Lower lobe of right lung (tissue), 2 donors: Measurements from ENCODE around the gene FXYD2. TPM values are rescaled to one million over a fixed set of nuclear protein-coding genes. Genes with fewer than 3 reads are reported as not detected.

Source experiments
- ATAC-seq, 2 donors: fragments of 200-7000 bp; cut with Tn5 transposase; one replicate each; pipeline ENCODE4 v1.9.1; 2020 to 2022; ENCODE audit warnings: mild to moderate bottlenecking in 2 of 2, moderate library complexity in 2 of 2
- DNase-seq: peaks from one replicate; pipeline ENCODE4 v3.0.0-alpha.2; 2020
- H3K27ac ChIP-seq: fragments of 200-600 bp; one replicate; pipeline ENCODE4 v1.8.0; 2022
- H3K27me3 ChIP-seq: fragments of 200-600 bp; one replicate; pipeline ENCODE4 v1.8.0; 2022; ENCODE audit warnings: low read depth
- H3K36me3 ChIP-seq: fragments of 200-600 bp; one replicate; pipeline ENCODE4 v1.8.0; 2022; ENCODE audit warnings: mild to moderate bottlenecking
- H3K4me1 ChIP-seq: fragments of 200-600 bp; one replicate; pipeline ENCODE4 v1.8.0; 2022
- H3K4me3 ChIP-seq: fragments of 200-600 bp; one replicate; pipeline ENCODE4 v1.8.0; 2022; ENCODE audit warnings: mild to moderate bottlenecking
- H3K9me3 ChIP-seq: fragments of 200-600 bp; one replicate; pipeline ENCODE4 v1.8.0; 2022
- CTCF ChIP-seq: fragments of 200-600 bp; IDR thresholded peaks from one replicate; pipeline ENCODE4 v1.8.0; 2022; ENCODE audit warnings: antibody characterized with exemption, mild to moderate bottlenecking
- intact Hi-C: fragments of 100-400 bp; cut with DNase I; formaldehyde crosslinking; loops from one replicate; pipeline ENCODE4 v1.11.0; 2022
- total RNA-seq: library from RNA; stranded (reverse); fragmentation: NEBNext Ultra II Directional; extraction: Animal tissue kit (Norgen Biotek cat#: 25700); gene quantifications from one replicate; pipeline ENCODE4 v1.2.1, GENCODE V29; 2021
- donor health status: DM: no; HTN: yes; CAD: no; lungs with severe emphysema.

The FXYD2 gene
- total RNA-seq, 1 donor from 2014 or later: 2.8 TPM

DNA sequence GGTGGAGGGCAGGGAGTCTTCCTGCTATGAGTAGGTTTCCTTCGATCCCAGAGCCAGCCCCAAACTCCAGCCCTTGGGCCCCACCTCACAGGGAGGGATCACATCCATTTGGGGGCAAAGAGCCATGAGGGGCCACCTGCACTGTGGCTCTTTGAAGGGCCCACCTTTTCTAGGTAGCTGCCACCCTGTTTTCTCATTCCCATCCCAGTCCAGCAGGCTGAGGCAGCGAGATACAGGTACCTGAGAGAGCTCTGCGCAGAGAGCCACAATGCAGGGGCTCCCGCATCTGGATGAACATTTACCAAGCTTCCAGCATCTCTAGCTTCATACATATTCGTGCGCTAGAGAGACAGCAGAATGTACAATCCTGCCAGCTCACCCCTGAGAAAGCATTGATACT is 35.6 kb upstream of the FXYD2 start:
- ATAC-seq: no peak
- intact Hi-C loops: no loop called here
- Histone ChIP-seq H3K4me1 (peaks cover 44% of the 10 kb centered on the region), H3K27ac (no peak overlapping the region), H3K4me3 (no peak overlapping the region), H3K27me3 (peaks cover 3% of the 10 kb centered on the region), H3K36me3 (no peaks in the 10 kb centered on the region), H3K9me3 (no peaks in the 10 kb centered on the region)
- no peak for DNase-seq
- TF ChIP-seq CTCF: no peak

DNA sequence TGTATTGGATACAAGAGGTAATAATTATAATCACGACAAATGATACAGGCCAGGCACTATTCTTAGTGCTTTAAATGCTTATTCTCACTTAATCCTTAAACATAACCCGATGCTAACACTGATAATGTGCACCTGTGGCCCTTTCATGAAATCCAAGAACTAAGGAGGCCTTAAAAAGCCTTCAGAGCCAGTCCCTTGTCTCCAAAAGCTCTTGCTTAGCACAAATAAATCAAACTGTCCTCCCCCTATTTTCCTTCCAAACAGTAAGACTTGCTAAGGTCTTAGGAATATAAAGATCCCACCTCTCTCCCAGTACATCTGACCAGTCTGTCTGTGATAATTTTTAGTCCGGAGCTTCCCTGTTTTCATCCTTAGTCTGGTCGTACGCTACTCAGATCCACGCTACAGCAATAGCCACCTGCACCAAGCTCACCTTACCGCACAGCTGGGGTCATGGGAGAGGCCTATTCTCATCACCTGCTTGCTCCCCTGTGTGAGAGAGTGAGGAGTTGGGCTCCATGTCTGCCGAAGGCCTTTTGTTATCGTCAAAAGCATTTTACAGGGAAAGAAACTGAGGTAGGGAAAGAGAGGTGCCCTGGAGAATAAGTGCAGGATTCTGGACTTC is 35.1 kb upstream of the FXYD2 start:
- Histone ChIP-seq H3K9me3 (no peaks in the 10 kb centered on the region), H3K27ac (no peak overlapping the region), H3K4me1 (peaks cover 44% of the 10 kb centered on the region), H3K27me3 (peaks cover 3% of the 10 kb centered on the region), H3K4me3 (no peak overlapping the region), H3K36me3 (no peaks in the 10 kb centered on the region)
- no peak for TF ChIP-seq CTCF
- intact Hi-C loops: no loop called here
- DNase-seq (no peak), ATAC-seq (no peak)

DNA sequence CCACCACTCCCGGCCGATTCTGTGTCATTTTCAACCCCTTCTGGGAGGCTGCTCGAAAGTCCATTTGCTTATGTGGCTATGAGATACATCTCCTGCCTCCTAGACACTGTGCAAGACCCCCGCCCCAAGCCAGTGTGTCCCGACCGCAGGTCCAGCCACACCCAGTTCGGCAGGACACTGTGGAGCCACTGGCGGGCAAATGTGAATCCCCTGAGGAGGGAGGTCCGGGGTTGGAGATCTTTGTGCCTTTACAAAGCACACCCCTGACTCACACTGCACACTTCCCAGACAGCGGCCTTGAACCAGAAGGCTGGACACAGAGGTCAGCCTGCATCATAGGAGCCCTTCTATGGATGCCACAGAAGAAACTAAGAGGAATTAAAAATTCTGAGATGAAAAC is 34.5 kb upstream of the FXYD2 start:
- no peak for TF ChIP-seq CTCF
- ATAC-seq (no peak), DNase-seq (no peak)
- intact Hi-C loops: no loop called here
- Histone ChIP-seq H3K27me3 (peaks cover 3% of the 10 kb centered on the region), H3K4me3 (no peak overlapping the region), H3K4me1 (peaks cover 44% of the 10 kb centered on the region), H3K36me3 (no peaks in the 10 kb centered on the region), H3K27ac (no peak overlapping the region), H3K9me3 (no peaks in the 10 kb centered on the region)

DNA sequence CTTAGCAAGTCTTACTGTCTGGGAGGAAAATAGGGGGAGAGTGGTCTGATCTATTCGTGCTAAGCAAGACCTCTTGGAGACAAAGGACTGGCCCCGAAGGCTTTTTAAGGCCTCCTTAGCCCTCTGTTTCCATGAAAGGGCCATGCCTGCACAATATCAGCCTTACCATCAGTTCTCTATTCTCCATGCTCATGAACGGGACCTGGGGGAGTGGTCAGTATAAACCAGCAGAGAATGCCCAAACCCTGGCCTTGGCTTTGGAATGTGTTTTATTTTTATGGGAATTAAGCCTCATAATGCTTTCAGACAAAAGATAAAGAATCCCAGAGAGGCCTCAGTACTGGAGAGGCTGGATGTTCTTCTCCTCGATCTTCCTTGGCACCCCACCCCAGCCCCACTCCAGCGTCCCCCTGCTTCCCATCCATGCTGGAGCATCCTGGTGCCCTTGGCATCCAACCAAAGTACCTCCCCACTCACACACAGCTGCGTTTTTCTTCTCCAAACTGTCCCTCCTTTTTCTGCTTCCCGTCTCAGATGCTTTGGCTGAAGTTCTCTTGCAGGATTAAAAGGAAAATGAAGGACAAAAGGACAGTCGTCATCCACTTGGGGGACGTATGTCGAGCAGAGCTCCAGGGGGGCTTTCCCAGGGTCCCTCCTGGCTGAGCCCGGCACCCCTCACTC is 33.3 kb upstream of the FXYD2 start:
- Histone ChIP-seq H3K4me3 (no peak overlapping the region), H3K9me3 (peaks cover under 1% of the 10 kb centered on the region), H3K27ac (no peak overlapping the region), H3K4me1 (peaks cover 36% of the 10 kb centered on the region), H3K27me3 (peaks cover 3% of the 10 kb centered on the region), H3K36me3 (no peaks in the 10 kb centered on the region)
- TF ChIP-seq CTCF: no peak
- no peak for DNase-seq
- ATAC-seq: no peak
- intact Hi-C loops: no loop called here

- TF ChIP-seq CTCF: no peak
- H3K9me3 ChIP-seq: peaks cover 9% of the 10 kb centered on the region
- no peak overlapping the region for H3K27ac ChIP-seq
- peaks cover 3% of the 10 kb centered on the region for H3K27me3 ChIP-seq
- ATAC-seq: no peak
- no peak for DNase-seq
- H3K4me1 ChIP-seq: peaks cover 24% of the 10 kb centered on the region
- no peak overlapping the region for H3K4me3 ChIP-seq
- H3K36me3 ChIP-seq: no peaks in the 10 kb centered on the region
- intact Hi-C loops: no loop called here
These were observed 31.5 kb upstream of the FXYD2 start for GRCh38 chr11:117855912-117856651.
